Neural cell (in vitro differentiated cells): ENCODE data around the gene HSFX3.

Experiments
- CTCF ChIP-seq: fragments of 450-650 bp; IDR thresholded peaks from 2 replicates; pipeline ENCODE4 v1.5.1; 2014; ENCODE audit warnings: antibody characterized with exemption, mild to moderate bottlenecking, moderate library complexity; ENCODE audit not compliant: poor library complexity, severe bottlenecking
- EP300 ChIP-seq: fragments of 450-650 bp; conservative IDR thresholded peaks from 2 replicates; pipeline ENCODE4 v1.6.1; 2014; ENCODE audit warnings: antibody characterized with exemption, mild to moderate bottlenecking, moderate library complexity; ENCODE audit not compliant: poor library complexity, severe bottlenecking
- MXI1 ChIP-seq: fragments of 450-650 bp; conservative IDR thresholded peaks from 2 replicates; pipeline ENCODE4 v1.6.1; 2014; ENCODE audit warnings: antibody characterized with exemption, mild to moderate bottlenecking; ENCODE audit not compliant: poor library complexity, severe bottlenecking
- RAD21 ChIP-seq: fragments of 450-650 bp; conservative IDR thresholded peaks from 2 replicates; pipeline ENCODE4 v1.6.1; 2014; ENCODE audit warnings: antibody characterized with exemption, mild to moderate bottlenecking, moderate library complexity

DNA sequence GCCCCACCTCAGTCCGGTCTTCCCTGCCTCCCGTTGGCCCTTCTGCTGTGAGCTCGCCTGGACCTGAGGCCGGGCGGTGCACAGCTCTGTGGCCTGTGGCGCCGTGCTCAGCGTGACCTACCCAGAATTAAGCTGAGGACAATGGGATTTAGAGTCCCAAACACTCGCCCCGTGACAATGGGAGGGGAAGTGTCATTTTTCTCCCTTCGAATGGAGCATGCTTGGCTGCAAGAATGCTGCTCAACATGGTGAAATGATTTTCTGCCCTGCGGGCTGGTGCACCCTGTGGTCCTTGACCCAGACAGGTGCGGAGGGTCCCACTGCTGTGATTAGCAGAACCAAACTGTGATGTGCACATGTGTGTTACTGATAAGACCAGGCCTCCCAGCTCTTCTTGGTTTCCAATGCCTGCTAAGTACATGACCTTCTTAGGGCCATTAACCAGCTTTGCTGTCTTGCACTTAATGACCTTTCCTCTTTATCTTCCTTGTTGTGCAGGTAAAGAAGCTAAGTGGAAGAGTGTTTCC is 8.1 kb downstream of the HSFX3 start:
- TF ChIP-seq EP300: no peak
- TF ChIP-seq RAD21: no peak
- TF ChIP-seq CTCF: no peak
- TF ChIP-seq MXI1: no peak
